ACC112 (cell line): ENCODE data around the gene IMPACT.

Experiments used
- H2AFZ ChIP-seq: fragments of 200-600 bp; sonication (generic); one replicate; pipeline ENCODE4 v1.6.0; 2017; ENCODE audit warnings: antibody characterized with exemption, low read length; ENCODE audit not compliant: unreplicated experiment
- H3K27ac ChIP-seq: fragments of 200-600 bp; sonication (generic); 2 replicates; pipeline ENCODE4 v1.5.1; 2014; ENCODE audit warnings: low read depth, mild to moderate bottlenecking, antibody characterized with exemption, low read length, moderate library complexity
- H3K27me3 ChIP-seq: fragments of 200-600 bp; sonication (generic); 2 replicates; pipeline ENCODE4 v1.6.1; 2014; ENCODE audit warnings: mild to moderate bottlenecking, antibody characterized with exemption, low read length, moderate library complexity, mixed read lengths; ENCODE audit not compliant: insufficient read depth
- H3K36me3 ChIP-seq: fragments of 200-600 bp; sonication (generic); 2 replicates; pipeline ENCODE4 v1.6.1; 2016; ENCODE audit warnings: mild to moderate bottlenecking, antibody characterized with exemption, low read length, moderate library complexity, mixed read lengths; ENCODE audit not compliant: insufficient read depth
- H3K4me1 ChIP-seq: fragments of 200-600 bp; sonication (generic); one replicate; pipeline ENCODE4 v1.6.1; 2016; ENCODE audit warnings: low read length, mixed read lengths; ENCODE audit not compliant: insufficient read depth, unreplicated experiment, control insufficient read depth
- H3K4me3 ChIP-seq: fragments of 200-600 bp; sonication (generic); 2 replicates; pipeline ENCODE4 v1.5.1; 2014; ENCODE audit warnings: mild to moderate bottlenecking, low read depth, low read length
- H3K79me2 ChIP-seq: fragments of 200-600 bp; sonication (generic); one replicate; pipeline ENCODE4 v1.6.0; 2016; ENCODE audit warnings: low read length; ENCODE audit not compliant: control insufficient read depth, unreplicated experiment, insufficient read depth

The IMPACT gene

GRCh38 chr18:24474406-24474805 is 47.9 kb downstream of the IMPACT start:
- no peaks in the 10 kb centered on the region for H3K27me3 ChIP-seq
- no peak overlapping the region for H3K27ac ChIP-seq
- H3K36me3 ChIP-seq: no peaks in the 10 kb centered on the region
- H2AFZ ChIP-seq: no peak overlapping the region
- H3K4me3 ChIP-seq: no peak overlapping the region
- peaks cover 3% of the 10 kb centered on the region for H3K4me1 ChIP-seq
- no peaks in the 10 kb centered on the region for H3K79me2 ChIP-seq

GRCh38 chr18:24475926-24476589 is 49.6 kb downstream of the IMPACT start:
- no peaks in the 10 kb centered on the region for H3K27me3 ChIP-seq
- no peak overlapping the region for H2AFZ ChIP-seq
- H3K36me3 ChIP-seq: no peaks in the 10 kb centered on the region
- no peak overlapping the region for H3K27ac ChIP-seq
- no peaks in the 10 kb centered on the region for H3K79me2 ChIP-seq
- no peak overlapping the region for H3K4me3 ChIP-seq
- peaks cover 3% of the 10 kb centered on the region for H3K4me1 ChIP-seq

GRCh38 chr18:24479371-24479770 is 52.9 kb downstream of the IMPACT start:
- Histone ChIP-seq H2AFZ (no peak overlapping the region), H3K4me1 (no peaks in the 10 kb centered on the region), H3K36me3 (no peaks in the 10 kb centered on the region), H3K4me3 (no peak overlapping the region), H3K27ac (no peak overlapping the region), H3K27me3 (peaks cover 5% of the 10 kb centered on the region; the same call in 1 of the 2 replicates), H3K79me2 (no peaks in the 10 kb centered on the region)

GRCh38 chr18:24482821-24483220 is 56.4 kb downstream of the IMPACT start:
- Histone ChIP-seq H3K27ac (no peak overlapping the region), H3K27me3 (peaks cover 16% of the 10 kb centered on the region), H3K4me1 (no peaks in the 10 kb centered on the region), H3K4me3 (no peak overlapping the region), H2AFZ (no peak overlapping the region), H3K36me3 (no peaks in the 10 kb centered on the region), H3K79me2 (no peaks in the 10 kb centered on the region)

DNA sequence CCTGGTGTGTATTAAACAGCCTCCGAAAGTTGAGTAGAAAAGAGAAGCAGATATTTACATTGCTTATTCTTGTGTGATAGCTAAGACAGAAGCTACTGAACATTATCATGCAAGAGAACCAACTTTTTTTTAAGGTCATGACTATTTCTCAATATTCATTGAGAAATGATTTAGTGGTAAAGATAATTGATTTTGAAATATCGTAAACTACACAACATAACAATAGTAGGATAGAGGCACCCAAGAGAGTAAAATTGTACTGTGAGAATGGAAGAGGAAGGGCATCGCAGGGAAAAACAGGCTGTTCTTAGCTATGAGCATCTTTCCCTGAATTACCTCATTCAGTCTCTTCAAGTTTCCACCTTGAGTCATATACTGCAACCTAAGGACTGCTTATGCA is 59.2 kb downstream of the IMPACT start:
- no peak overlapping the region for H2AFZ ChIP-seq
- peaks cover 16% of the 10 kb centered on the region for H3K27me3 ChIP-seq
- H3K4me1 ChIP-seq: peaks cover 2% of the 10 kb centered on the region
- H3K4me3 ChIP-seq: no peak overlapping the region
- H3K79me2 ChIP-seq: no peaks in the 10 kb centered on the region
- no peak overlapping the region for H3K27ac ChIP-seq
- H3K36me3 ChIP-seq: no peaks in the 10 kb centered on the region

DNA sequence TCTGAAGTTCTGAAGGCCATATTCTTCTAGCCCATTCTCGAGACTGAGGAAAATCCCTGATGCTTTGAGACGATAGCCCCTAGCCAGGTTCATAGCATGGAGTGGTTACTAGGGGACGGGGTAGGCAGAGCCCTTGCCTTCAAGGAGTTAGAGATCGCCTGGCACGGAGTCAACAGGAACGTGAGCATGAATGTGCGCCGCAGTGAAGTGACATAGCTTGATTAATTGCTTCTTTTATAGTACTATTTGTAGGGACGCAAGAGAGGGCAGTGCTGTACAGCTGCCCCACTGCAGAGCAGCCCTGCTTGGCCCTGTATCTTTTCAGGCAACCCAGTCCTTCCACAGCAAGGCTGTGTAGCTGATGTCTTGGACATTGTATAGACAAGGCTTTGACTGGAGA is 60.2 kb downstream of the IMPACT start:
- H2AFZ ChIP-seq: no peak overlapping the region
- no peak overlapping the region for H3K27ac ChIP-seq
- H3K27me3 ChIP-seq: peaks cover 16% of the 10 kb centered on the region
- H3K4me3 ChIP-seq: no peak overlapping the region
- no peaks in the 10 kb centered on the region for H3K79me2 ChIP-seq
- peaks cover 3% of the 10 kb centered on the region for H3K4me1 ChIP-seq
- H3K36me3 ChIP-seq: no peaks in the 10 kb centered on the region

- H3K4me3 ChIP-seq: no peak overlapping the region
- H2AFZ ChIP-seq: peak overlapping the region; percentile 9
- H3K27me3 ChIP-seq: peaks cover 11% of the 10 kb centered on the region
- no peaks in the 10 kb centered on the region for H3K36me3 ChIP-seq
- H3K27ac ChIP-seq: no peak overlapping the region
- no peaks in the 10 kb centered on the region for H3K79me2 ChIP-seq
- peaks cover 3% of the 10 kb centered on the region for H3K4me1 ChIP-seq
Measured at GRCh38 chr18:24488824-24489493, 62.5 kb downstream of the IMPACT start.

- Histone ChIP-seq H3K27me3 (peaks cover 19% of the 10 kb centered on the region), H3K36me3 (no peaks in the 10 kb centered on the region), H3K79me2 (no peaks in the 10 kb centered on the region), H2AFZ (peak overlapping the region; percentile 10), H3K4me1 (peaks cover 3% of the 10 kb centered on the region), H3K27ac (no peak overlapping the region), H3K4me3 (no peak overlapping the region)
Measured at GRCh38 chr18:24490539-24490938, 64.1 kb downstream of the IMPACT start.

GRCh38 chr18:24491927-24492834 is 65.7 kb downstream of the IMPACT start:
- no peaks in the 10 kb centered on the region for H3K36me3 ChIP-seq
- H3K27ac ChIP-seq: no peak overlapping the region
- H2AFZ ChIP-seq: no peak overlapping the region
- no peak overlapping the region for H3K4me3 ChIP-seq
- H3K79me2 ChIP-seq: no peaks in the 10 kb centered on the region
- peaks cover 8% of the 10 kb centered on the region; the same call in 1 of the 2 replicates for H3K27me3 ChIP-seq
- H3K4me1 ChIP-seq: peaks cover 9% of the 10 kb centered on the region

- peaks cover 7% of the 10 kb centered on the region; the same call in 1 of the 2 replicates for H3K27me3 ChIP-seq
- H3K4me1 ChIP-seq: peaks cover 11% of the 10 kb centered on the region
- H3K4me3 ChIP-seq: no peak overlapping the region
- no peaks in the 10 kb centered on the region for H3K36me3 ChIP-seq
- H2AFZ ChIP-seq: no peak overlapping the region
- H3K27ac ChIP-seq: no peak overlapping the region
- H3K79me2 ChIP-seq: no peaks in the 10 kb centered on the region
Measured at GRCh38 chr18:24494586-24494985, 68.1 kb downstream of the IMPACT start.
